Parathyroid adenoma (tissue), 2 donors: ENCODE data around the gene UACA.

Experiments used
- H2AFZ ChIP-seq: fragments of 300-600 bp; sonication (generic); one replicate; pipeline ENCODE4 v1.7.0; 2017; ENCODE audit warnings: antibody characterized with exemption, mild to moderate bottlenecking
- H3K27ac ChIP-seq: fragments of 300-600 bp; sonication (generic); one replicate; pipeline ENCODE4 v1.7.0; 2017
- H3K27me3 ChIP-seq: fragments of 300-600 bp; sonication (generic); one replicate; pipeline ENCODE4 v1.7.0; 2017; ENCODE audit warnings: low read length; ENCODE audit not compliant: control insufficient read depth, insufficient read depth
- H3K36me3 ChIP-seq: fragments of 300-600 bp; sonication (generic); one replicate; pipeline ENCODE4 v1.7.0; 2017; ENCODE audit warnings: low read length; ENCODE audit not compliant: control insufficient read depth, insufficient read depth
- H3K4me1 ChIP-seq: fragments of 300-600 bp; sonication (generic); one replicate; pipeline ENCODE4 v1.7.0; 2017; ENCODE audit warnings: control low read depth
- H3K4me2 ChIP-seq: fragments of 300-600 bp; sonication (generic); one replicate; pipeline ENCODE4 v1.7.0; 2017; ENCODE audit warnings: low read length
- H3K4me3 ChIP-seq: fragments of 300-600 bp; sonication (generic); one replicate; pipeline ENCODE4 v1.7.0; 2017; ENCODE audit warnings: low read depth, low read length
- H3K79me2 ChIP-seq: fragments of 300-600 bp; sonication (generic); one replicate; pipeline ENCODE4 v1.7.0; 2017; ENCODE audit warnings: control low read depth
- H3K9ac ChIP-seq: fragments of 300-600 bp; sonication (generic); one replicate; pipeline ENCODE4 v1.7.0; 2017; ENCODE audit warnings: mild to moderate bottlenecking
- H3K9me3 ChIP-seq: fragments of 300-600 bp; sonication (generic); one replicate; pipeline ENCODE4 v1.7.0; 2017; ENCODE audit warnings: low read length; ENCODE audit not compliant: control insufficient read depth
- TF ChIP-seq, protein P1 (sequence below): fragments of 300-600 bp; sonication (generic); IDR thresholded peaks from one replicate; pipeline ENCODE4 v1.7.0; 2017; ENCODE audit warnings: antibody characterized with exemption, mild to moderate bottlenecking
- donor health status: primary hyperparathyroidism.

UACA gene

DNA sequence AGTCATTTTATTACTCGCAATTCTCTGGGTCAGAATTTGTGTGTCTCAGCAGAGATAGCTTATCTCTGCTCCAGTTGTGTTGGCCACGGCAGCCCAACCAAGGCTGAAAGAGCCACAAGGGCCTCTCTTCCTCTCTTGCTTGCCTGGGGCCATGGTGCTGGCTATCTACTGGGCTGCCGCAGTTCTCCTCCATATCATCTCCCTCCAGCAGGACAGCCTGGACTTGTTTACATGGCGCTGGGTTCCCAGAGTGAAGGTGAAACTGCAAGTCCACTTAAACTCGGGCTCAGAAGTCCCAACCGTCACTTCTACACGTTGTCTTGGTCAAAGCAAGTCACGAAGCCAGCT is 134.8 kb downstream of the UACA start:
- no peaks in the 10 kb centered on the region for H3K36me3 ChIP-seq
- no peak overlapping the region for H3K4me2 ChIP-seq
- H3K27me3 ChIP-seq: no peaks in the 10 kb centered on the region
- H3K27ac ChIP-seq: no peak overlapping the region
- H3K9ac ChIP-seq: no peak overlapping the region
- no peaks in the 10 kb centered on the region for H3K9me3 ChIP-seq
- no peaks in the 10 kb centered on the region for H3K4me1 ChIP-seq
- H3K4me3 ChIP-seq: no peak overlapping the region
- no peaks in the 10 kb centered on the region for H3K79me2 ChIP-seq
- H2AFZ ChIP-seq: no peak overlapping the region
- TF ChIP-seq, protein P1, sequence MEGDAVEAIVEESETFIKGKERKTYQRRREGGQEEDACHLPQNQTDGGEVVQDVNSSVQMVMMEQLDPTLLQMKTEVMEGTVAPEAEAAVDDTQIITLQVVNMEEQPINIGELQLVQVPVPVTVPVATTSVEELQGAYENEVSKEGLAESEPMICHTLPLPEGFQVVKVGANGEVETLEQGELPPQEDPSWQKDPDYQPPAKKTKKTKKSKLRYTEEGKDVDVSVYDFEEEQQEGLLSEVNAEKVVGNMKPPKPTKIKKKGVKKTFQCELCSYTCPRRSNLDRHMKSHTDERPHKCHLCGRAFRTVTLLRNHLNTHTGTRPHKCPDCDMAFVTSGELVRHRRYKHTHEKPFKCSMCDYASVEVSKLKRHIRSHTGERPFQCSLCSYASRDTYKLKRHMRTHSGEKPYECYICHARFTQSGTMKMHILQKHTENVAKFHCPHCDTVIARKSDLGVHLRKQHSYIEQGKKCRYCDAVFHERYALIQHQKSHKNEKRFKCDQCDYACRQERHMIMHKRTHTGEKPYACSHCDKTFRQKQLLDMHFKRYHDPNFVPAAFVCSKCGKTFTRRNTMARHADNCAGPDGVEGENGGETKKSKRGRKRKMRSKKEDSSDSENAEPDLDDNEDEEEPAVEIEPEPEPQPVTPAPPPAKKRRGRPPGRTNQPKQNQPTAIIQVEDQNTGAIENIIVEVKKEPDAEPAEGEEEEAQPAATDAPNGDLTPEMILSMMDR: no peak

DNA sequence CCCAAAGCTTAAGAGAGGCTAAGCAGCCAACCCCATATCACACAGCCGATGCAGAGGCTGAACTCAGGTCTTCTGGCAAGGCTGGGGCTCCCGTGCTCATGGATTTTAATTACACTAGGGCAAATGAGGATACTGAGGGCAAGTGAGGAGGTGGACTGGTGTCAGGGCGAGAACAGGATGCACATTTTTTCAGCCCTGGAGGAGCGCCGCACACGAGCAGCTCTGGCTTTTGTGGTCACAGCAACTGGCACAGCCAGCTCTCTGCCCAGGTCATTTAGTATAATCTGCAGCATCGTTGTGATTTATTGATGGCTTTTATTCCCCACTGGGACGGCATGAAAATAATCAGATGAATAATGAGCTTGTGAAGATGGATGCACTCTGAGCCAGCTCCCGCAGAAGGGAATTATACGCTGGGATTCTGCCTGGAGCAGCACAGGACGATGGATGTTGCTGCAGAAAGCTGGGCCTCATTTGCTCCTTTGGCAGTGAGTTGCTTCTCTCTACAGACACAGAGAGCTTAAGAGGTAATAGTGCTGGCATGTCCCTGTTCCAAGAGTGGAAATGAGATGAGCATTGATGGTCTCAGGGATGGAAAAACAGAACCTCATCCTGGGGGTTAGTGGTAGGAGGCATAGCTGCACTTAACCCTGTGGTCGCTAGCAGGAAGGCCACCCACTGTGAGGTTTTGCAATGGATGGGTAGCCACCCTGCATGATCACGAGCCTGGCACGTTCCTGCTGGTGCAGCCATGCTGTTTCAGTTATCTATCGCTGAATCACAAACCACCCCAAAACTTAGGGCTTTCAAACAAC is 135.4 kb downstream of the UACA start:
- no peak overlapping the region for H3K27ac ChIP-seq
- H3K27me3 ChIP-seq: no peaks in the 10 kb centered on the region
- no peaks in the 10 kb centered on the region for H3K9me3 ChIP-seq
- H3K4me2 ChIP-seq: no peak overlapping the region
- H2AFZ ChIP-seq: no peak overlapping the region
- H3K9ac ChIP-seq: no peak overlapping the region
- no peaks in the 10 kb centered on the region for H3K36me3 ChIP-seq
- TF ChIP-seq, protein P1: no peak
- H3K4me3 ChIP-seq: no peak overlapping the region
- H3K79me2 ChIP-seq: no peaks in the 10 kb centered on the region
- no peaks in the 10 kb centered on the region for H3K4me1 ChIP-seq

DNA sequence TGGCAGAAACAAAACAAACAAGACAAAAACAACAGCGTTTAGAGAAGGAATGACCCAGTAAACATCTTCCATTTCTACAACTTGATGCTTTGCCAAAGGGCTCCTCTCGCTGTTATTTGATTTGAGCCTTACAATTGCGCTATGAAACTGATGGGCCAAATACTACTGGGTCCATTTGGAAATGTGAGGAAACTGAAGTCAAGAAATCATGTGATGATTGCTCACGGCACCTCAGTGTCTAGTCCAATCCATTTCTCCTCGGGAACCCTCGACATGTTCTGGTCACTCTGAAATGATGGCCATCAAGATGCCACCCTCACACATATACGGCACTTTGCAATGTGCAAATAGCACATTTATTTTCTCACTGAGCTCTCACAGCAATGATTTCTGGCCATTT is 136.0 kb downstream of the UACA start:
- Histone ChIP-seq H3K27ac (no peak overlapping the region), H3K79me2 (no peaks in the 10 kb centered on the region), H3K9me3 (no peaks in the 10 kb centered on the region), H3K36me3 (no peaks in the 10 kb centered on the region), H3K9ac (no peak overlapping the region), H3K4me3 (no peak overlapping the region), H3K4me1 (no peaks in the 10 kb centered on the region), H3K4me2 (no peak overlapping the region), H3K27me3 (no peaks in the 10 kb centered on the region), H2AFZ (no peak overlapping the region)
- TF ChIP-seq, protein P1: no peak

DNA sequence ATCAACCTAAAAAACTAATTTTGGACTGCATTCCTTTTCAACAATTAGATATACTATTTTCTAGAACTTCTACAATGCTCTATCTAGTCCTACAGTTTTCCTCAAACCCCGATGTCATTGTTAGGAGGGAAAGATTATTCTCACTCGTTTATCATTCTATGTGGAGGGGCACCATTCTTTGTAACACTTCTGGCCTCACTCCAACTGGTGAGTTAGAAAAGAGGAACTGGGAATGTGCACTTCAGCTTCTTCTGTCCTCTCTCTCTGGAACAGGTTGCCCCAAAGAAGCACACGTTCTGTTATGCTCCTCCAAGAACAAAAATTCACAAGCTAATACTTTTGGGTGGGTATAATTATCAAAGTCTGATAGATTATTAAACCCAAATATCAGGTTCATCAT is 137.9 kb downstream of the UACA start:
- Histone ChIP-seq H3K36me3 (no peaks in the 10 kb centered on the region), H3K9me3 (no peaks in the 10 kb centered on the region), H2AFZ (no peak overlapping the region), H3K9ac (no peak overlapping the region), H3K4me3 (no peak overlapping the region), H3K79me2 (no peaks in the 10 kb centered on the region), H3K27ac (no peak overlapping the region), H3K4me2 (no peak overlapping the region), H3K4me1 (no peaks in the 10 kb centered on the region), H3K27me3 (no peaks in the 10 kb centered on the region)
- TF ChIP-seq, protein P1: no peak

DNA sequence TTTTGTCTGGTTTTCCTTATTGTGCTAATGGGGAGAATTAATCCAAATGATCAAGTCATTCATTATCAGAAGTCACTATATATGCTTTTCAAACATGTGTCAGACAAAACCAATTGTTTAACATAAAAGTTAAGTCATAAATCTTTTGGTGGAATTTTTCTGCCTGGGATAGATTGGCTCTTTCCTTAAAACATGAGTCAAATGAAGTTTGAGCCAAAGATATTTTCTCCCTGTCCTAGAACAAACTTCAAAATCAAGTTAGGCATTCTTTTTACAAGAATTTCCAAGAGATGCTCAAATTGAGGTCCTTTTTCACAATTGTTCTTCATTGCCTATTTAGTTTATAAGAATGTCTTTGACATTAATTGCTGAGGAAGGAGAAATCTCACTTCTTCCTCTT is 138.3 kb downstream of the UACA start:
- Histone ChIP-seq H3K27ac (no peak overlapping the region), H3K4me2 (no peak overlapping the region), H3K9me3 (no peaks in the 10 kb centered on the region), H3K4me3 (no peak overlapping the region), H3K4me1 (no peaks in the 10 kb centered on the region), H3K36me3 (no peaks in the 10 kb centered on the region), H3K79me2 (no peaks in the 10 kb centered on the region), H3K27me3 (no peaks in the 10 kb centered on the region), H2AFZ (no peak overlapping the region), H3K9ac (no peak overlapping the region)
- TF ChIP-seq, protein P1: no peak
